Stimulated activated CD4-positive, alpha-beta T cell treated with anti-CD3 and anti-CD28 coated beads, Interleukin-12 subunit alpha, Interleukin-12 subunit beta, amount 100 ng/mL, for 48 hours (primary cell): ENCODE results near the gene TMEM59.
"Not testable (repeated sequence)": the region's sequence is repeated elsewhere in the genome, so short reads cannot be mapped to it uniquely, and the experiment has no call there.

ENCODE experiments used
- DNase-seq, 3 donors: peaks; one replicate each; pipeline ENCODE4 v3.0.0-alpha.2; 2020; ENCODE audit warnings: low read depth in 2 of 3, low spot score in 1 of 3

The TMEM59 gene, protein sequence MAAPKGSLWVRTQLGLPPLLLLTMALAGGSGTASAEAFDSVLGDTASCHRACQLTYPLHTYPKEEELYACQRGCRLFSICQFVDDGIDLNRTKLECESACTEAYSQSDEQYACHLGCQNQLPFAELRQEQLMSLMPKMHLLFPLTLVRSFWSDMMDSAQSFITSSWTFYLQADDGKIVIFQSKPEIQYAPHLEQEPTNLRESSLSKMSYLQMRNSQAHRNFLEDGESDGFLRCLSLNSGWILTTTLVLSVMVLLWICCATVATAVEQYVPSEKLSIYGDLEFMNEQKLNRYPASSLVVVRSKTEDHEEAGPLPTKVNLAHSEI

GRCh38 chr1:54052934-54053744 lies at the start of gene TMEM59, which contains the start of gene TCEANC2:
Gene TMEM59, minus strand, starts transcription at chr1:54053204. Its CDS starts 16 bp downstream, at chr1:54053188.
Gene TCEANC2, plus strand, starts transcription at chr1:54053608. Its CDS starts 815 bp downstream, at chr1:54054423.
- DNase-seq: peak; percentile 93 to 98 (median 96)

- DNase-seq: no peak
Measured at GRCh38 chr1:54100500-54100899, 47.5 kb upstream of the TMEM59 start.

GRCh38 chr1:54099061-54099610 lies 46.1 kb upstream of the TMEM59 start:
- DNase-seq: no peak

- DNase-seq: no peak
Measured at GRCh38 chr1:54096877-54097240, 43.9 kb upstream of the TMEM59 start.

- no peak for DNase-seq
Measured at GRCh38 chr1:54096227-54096876, 43.3 kb upstream of the TMEM59 start.

DNA sequence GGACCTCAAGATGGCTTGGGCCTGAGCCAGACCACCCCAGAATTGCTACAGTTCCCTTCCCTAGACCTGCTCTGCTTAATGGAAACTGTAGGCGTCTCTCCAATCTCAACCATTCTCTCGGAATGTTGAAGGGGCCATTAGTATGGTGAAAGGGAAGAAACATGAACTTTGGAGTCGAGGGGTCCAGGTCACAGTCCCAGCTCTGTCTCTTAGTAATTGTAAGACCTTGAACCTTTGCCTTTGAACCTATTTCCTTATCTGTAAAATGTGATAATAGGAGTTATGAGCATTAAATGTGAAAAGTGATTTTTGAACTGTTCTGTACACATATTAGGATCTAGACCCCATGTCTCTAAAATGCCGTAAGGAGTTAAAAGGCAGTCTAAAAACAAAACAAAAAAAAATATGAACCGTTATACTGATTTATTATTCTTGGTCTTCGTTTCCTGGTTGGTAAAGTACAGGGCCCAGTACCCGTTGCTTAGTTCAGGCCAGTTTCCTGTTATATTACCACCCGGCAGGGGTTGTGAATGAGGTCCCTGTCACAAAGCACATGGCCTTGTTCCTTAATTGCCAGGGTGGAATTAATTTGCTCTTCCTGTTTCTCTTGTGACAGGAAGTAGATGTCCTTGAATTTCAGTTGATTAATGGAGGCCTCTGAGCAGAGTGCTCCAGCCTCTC lies 42.7 kb upstream of the TMEM59 start:
- DNase-seq: no peak

DNA sequence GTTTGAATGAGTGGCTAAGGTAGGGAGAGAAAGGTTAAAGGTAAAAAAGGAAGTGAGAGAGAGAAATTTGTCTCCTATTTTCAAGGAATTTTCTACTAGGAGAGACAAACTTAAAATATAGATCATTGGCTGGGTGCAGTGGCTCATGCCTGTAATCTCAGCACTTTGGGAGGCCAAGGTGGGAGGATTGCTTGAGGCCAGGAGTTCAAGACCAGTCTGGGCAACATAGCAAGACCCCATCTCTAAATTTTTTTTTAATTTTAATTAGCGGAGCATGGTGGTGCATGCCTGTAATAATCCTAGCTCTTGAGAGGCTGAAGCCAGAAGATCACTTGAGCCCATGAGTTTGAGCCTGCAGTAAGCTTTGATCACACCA lies 41.7 kb upstream of the TMEM59 start:
- DNase-seq: not testable (repeated sequence)

DNA sequence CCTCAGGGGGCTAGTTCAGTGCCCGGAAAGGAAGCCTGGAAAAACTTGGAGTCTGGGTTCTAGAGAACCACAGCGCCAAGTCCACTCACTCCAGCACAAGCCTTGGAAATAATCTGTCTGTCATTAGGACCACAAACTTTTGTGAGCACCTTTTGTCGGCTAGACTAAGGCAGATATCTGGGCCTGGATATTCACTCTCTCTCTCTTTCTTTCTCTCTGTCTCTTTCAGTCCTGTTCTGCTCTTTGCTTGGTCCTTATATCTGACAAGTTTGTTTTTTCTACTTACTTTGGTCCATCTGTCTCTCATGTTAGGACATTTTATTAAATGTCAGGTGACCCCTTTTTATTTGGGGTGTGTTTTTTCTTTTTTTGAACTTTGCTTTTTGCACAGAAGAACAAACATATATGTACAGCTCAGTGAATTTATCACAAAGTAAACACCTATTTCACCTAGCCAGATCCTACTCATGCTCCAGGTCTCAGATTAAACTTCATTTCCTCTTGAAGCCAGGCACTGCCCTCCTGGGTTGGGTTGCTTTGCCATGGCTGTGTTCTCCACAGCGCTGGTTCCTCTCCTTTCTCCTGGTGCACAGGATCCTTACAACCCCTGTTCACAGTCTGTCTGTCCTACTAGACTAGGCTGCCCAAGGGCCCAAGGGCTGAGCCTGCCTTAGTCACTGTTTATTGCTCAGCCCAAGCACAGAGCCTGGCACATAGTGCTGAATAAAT lies 41.2 kb upstream of the TMEM59 start:
- no peak for DNase-seq

GRCh38 chr1:54091666-54092065 lies 38.7 kb upstream of the TMEM59 start:
- no peak for DNase-seq

DNA sequence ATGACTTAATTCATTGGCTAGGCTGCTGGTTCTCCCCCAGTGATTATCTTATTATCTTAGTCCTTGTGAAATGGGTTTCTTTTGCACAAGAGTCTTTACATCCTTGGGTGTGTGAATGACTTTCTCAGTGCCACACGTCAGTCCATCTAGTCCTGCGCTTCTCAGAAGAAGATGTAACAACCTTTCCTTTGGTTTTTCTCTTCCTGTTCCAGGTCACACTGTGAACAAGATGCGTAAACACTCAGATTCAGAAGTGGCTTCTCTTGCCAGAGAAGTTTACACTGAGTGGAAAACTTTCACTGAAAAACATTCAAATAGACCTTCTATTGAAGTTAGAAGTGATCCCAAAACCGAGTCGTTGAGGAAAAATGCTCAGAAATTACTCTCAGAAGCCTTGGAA lies 35.4 kb upstream of the TMEM59 start:
- DNase-seq: no peak

GRCh38 chr1:54086754-54087153 lies 33.8 kb upstream of the TMEM59 start:
- no peak for DNase-seq

DNA sequence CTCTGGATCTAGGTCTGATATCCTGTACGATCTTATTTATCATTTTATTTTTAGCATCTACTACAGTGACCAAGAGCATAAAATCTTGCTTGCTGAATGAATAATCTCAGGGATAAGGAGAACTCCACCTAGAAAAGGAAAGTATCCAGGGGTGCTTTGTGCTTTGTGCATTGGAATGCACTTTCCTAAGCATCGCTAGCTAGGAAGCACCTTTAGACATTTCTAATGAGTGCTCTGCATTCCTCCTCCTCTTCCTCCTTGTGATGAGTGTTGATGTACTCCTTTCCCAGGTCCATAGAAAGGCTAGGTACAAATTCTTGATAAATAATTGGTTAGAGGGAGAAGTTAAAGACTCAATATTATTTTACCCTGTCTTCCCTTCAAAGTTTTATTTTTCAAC lies 31.8 kb upstream of the TMEM59 start:
- DNase-seq: no peak

GRCh38 chr1:54081306-54082270 lies 28.6 kb upstream of the TMEM59 start:
- peak; percentile 40 to 58 (median 57) for DNase-seq

DNA sequence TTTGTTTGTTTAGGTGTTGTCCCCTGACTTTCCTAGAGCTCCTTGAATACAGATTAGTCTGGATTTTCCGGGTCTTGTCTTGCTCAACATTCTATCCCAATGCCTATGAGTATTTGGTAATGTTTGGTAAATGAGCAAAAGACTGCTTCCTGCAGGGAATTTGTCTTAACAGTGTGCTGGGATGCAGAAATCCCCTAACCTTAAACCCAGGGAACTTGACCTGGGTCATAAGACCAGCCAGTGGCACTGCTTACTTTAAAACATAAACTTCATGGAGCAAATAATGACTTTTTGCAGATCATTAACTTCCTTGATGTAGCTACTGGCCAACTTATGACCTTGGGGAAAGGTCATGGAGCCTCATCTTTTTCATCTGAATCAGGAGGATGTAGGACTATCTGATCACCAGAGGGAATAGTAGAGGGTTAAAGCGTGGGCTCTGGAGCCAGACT lies 27.6 kb upstream of the TMEM59 start:
- DNase-seq: no peak

DNA sequence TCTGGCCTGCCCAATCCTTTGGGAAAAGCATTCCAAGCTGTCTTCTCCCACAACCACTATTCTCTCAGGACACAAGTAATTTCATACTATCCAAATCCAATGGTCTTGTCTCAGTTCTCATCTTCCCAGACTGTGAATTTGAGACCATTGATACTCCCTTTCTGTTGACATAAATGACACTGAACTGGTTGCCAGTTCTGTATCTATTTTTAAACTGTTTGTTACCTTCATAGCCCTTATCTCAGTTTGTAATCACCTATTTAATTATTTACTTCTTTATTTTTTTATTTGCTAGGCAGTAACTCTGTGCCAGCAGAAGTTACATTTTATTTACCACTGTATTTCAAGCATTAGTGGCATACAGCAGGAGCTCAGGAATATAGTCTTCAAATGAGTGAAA lies 24.4 kb upstream of the TMEM59 start:
- DNase-seq: no peak

DNA sequence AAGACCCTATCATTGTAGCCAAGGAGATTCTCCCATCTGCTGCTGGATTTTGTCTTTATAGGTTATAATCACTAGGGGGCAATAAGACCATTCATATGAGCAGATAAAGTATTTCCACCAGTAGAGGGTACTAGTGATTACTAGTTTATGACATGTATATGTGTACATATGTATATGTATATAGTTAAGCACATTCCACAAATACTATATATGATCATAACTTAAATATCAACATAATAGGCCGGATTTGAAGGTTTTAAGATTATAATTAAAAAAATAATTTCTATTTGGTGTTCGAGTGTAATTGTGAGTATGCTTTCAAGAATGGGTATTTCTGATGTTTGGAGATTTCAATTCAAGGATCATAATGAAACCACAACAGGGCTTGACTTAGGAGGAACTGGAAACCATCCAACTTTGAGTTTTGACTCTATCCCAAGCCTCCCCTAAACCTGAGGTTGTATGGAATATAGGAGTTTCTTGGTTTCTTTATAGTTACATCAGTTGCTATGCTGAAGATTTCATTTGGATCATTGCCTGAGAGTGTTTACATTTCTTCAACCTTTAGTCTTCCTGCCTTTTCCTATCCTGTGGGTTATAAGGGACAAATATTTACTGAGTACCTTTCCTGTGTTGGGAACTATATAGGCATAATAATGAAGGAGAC lies 17.3 kb upstream of the TMEM59 start:
- DNase-seq: no peak

DNA sequence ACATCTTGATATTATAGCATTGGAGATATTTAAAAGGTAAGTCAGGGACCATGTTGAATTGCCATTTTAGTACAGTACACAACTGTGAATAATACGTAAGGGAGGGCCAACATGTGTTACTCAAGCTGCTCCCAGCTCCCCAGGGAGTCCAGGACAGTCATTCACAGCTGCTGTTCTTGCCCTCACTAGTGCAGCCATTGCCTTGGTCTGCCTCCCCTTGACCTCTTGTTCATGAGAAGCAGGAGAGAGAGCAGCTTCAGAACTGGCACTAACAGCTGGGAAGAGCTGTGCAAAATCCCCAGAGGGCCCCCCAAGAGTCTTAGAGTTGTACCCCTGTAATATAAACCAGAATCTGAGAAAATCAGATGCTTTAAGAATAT lies 16.8 kb upstream of the TMEM59 start:
- DNase-seq: no peak

GRCh38 chr1:54064299-54064698 lies 11.3 kb upstream of the TMEM59 start:
- no peak for DNase-seq

DNA sequence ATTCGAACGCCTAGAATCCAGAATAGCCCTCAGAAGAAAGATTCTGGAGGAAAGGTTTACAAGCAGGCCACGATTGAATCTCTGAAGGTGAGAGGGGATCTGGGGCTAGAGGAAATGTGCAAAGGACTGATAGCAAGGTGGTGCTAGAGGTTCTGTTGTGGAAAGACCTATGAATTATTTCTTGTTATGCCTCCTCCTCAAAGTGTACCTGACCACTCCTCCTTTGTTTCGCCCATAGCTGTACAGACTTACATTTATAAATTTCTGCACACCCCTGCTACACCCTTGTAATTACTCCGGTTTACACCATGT lies 1.4 kb upstream of the TMEM59 start:
- DNase-seq: no peak
